Astrocyte (in vitro differentiated cells and primary cell): Measurements from ENCODE around the gene TRANK1.

Source experiments
- CTCF ChIP-seq: IDR thresholded peaks from 2 replicates; pipeline ENCODE4 v1.5.1; 2011; ENCODE audit warnings: low read depth, mild to moderate bottlenecking, inconsistent platforms, low read length, moderate library complexity; ENCODE audit not compliant: insufficient read depth
- EZH2 ChIP-seq: IDR thresholded peaks from 2 replicates; pipeline ENCODE4 v1.6.1; 2012; ENCODE audit warnings: mild to moderate bottlenecking, low read length, inconsistent platforms; ENCODE audit not compliant: insufficient read depth

GRCh38 chr3:36891701-36892160 is 53.1 kb downstream of the TRANK1 start:
- TF ChIP-seq CTCF (no peak), EZH2 (no peak)
